ENCODE results near the gene ZNF148.

The ZNF148 gene

GRCh38 chr3:125267460-125267859 is 107.7 kb downstream of the ZNF148 start:
- DNase-seq: no peak

DNA sequence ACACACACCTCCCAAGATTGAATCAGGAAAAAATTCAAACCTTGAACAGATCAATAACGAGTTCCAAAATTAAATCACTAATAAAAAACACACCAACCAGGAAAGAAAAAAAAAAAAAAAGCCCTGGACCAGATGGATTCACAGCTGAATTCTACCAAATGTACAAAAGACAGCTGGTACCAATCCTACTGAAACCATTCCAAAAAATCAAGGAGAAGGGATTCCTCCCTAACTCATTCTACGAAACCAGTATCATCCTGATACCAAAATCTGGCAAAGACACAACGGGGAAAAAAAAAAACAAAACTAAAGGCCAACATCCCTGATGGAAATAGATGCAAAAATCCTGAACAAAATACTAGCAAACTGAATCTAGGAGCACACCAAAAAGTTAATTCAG is 108.2 kb downstream of the ZNF148 start:
- DNase-seq: no peak

DNA sequence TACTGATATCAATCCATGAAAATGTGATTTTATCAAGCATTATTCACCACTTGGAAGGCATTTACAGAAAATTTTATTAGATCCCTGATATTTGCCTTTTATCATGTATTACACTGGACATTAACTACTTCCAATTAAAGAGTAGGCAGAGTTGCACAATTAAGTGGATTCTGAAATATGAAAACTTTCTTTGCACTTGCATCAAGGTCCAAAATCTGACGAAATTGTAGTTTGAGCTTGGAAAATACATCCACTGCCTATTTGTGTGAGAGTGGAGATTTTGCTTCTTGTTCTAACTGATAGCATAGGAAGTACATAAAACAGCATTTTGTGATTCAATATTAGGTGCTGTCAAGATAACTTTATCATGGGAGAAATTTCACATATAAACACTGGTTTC is 113.0 kb downstream of the ZNF148 start:
- DNase-seq: no peak

DNA sequence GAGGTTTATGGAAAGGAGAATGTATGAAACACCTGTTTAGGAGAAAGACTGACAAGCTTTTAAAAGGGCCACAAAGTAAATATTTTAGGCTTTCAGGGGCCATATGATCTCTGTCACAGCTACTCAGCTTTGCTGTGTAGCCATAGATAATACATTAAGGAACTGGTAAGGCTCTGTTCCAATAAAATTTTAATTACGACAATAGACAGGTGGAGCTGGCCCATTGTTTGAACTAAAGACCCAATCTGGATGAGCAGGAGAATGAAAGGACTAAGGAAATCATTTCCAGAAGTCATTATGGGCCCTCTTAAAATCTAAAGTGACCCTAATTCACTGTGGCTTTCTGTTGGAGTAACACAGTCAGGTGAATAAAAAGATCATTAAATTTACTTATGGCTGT is 114.1 kb downstream of the ZNF148 start:
- no peak for DNase-seq

GRCh38 chr3:125260158-125260557 is 115.0 kb downstream of the ZNF148 start:
- no peak for DNase-seq

DNA sequence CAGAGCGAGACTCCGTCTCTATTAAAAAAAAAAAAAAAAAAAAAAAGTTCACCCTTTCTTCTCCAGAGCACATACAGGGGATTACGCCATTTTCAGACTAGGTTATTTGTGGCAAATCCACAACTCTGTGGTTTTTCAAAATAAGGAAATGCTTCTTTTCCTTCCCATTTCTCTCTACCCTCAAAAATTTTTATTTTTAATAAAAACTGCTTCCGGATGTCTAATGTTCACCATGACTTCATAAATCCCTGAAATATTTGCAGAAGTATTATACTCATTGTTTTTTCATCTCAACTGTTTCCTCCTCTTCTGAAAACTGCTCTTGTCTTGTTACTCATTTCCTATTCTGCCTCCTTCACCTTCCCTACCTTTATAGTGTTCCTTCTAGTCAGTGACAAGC is 117.6 kb downstream of the ZNF148 start:
- no peak for DNase-seq

- no peak for DNase-seq
Measured at GRCh38 chr3:125256675-125257074, 118.5 kb downstream of the ZNF148 start.

DNA sequence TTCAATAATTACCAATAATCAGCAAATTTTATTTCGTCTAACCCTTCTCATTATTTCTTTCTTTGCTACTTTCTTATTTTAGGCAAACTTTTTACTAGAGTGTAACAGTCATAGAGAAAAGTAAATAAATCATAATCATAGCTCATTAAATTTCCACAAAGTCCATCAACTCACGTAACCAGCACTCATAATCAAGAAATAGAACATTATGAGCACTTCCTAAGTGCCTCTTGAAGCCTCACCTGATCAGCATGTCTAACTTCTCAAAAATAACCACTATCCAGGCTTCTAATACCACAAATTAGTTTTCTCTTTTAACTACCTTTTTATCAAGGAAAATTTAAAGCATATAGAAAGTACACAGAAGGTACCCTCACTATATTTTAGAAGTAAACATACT is 124.2 kb downstream of the ZNF148 start:
- DNase-seq: no peak

- no peak for DNase-seq
Measured at GRCh38 chr3:125246237-125246636, 128.9 kb downstream of the ZNF148 start.

DNA sequence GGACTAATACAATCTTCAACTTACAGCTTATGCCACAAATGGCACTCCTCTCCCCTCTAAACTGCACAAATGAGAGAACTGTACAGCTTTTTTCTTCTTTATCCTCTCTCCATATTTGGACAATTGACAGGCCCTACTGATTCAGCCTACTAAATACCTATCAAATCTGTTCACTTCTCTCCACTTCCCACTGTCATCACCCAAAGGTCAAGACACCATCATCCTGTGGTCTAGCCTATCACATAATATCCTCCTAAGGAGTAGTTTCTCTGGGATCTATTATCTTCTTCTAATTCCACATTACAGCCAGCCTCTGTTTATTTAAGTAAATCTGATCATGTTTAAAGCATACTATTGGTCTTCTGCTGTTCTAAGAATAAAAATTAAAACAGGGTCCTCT is 129.6 kb downstream of the ZNF148 start:
- DNase-seq: no peak

DNA sequence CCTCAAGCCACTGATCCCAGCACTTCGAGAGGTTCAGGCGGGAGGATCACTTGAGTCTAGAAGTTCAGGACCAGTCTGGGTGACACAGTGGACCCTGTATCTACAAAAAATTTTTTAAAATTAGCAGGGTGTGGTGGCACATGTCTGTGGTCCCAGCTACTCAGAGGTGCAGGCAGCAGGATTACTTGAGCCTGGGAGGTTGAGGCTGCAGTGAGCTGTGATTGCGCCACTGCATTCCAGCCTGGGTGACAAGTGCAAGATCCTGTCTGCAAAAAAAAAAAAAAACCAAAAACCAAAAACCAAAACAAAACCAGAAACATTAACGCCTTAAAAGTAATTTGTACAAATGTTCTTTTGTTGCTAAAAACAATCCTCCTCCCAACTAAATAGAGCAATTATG is 134.6 kb downstream of the ZNF148 start:
- no peak for DNase-seq

DNA sequence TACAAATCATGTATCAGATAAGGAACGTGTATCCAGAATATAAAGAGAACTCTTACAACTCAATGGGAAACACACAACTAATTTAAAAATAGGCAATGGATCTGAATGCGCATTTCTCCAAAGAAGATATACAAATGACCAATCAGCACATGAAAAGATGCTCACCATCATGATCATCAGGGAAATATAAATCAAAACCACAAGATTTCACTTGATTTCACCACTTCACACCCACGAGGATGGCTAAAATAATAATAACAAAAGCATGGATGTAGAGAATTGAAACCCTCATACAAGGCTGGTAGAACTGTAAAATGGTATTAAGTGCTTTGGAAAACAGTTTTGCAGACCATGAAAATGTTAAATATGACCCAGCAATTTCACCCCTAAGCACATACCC is 135.9 kb downstream of the ZNF148 start:
- DNase-seq: no peak

DNA sequence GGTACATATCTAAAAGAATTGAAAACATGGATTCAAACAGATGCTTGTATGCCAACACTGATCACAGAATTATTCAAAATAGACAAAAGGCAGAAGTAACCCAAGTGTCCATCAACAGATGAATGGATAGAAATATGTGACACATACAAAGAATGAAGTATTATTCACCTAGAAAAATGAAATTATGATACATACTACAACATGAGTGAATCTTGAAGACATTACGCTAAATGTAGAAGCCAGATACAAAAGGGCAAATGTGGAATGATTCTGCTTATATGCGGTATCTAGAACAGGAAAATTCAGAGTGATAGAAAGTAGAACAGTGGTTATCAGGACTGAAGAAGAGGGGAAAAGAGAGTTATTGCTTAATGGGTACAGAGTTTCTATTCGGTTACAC is 136.4 kb downstream of the ZNF148 start:
- no peak for DNase-seq

DNA sequence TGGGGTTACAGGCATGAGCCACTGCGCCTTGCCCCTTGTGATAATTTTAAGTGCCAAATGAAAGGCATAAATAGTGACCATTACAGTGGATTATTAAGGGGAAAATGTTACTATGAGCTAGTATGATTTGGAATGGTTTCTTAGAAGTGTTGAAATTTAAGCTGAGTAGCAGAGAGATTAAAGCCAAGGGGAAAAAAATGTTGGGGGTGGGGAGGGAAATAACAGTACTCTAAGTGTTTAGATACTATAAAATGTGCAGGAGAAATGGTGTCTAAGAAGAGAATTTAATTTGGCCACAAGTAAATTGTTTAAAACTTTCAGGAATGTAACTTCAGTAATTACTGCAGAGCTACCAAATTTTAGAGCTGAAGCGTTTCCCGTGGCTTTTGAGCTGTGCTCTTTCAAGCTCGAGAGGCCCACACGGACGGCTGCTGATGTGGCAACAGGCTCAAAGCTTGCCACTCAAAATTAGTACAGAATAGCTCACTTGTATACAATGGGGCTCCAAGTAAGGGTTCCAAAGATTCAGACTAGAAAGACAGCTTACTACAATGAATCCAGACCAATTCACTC is 138.7 kb downstream of the ZNF148 start:
- DNase-seq: no peak

- DNase-seq: no peak
Measured at GRCh38 chr3:125234831-125235230, 140.3 kb downstream of the ZNF148 start.

GRCh38 chr3:125232401-125232800 is 142.7 kb downstream of the ZNF148 start:
- DNase-seq: no peak

DNA sequence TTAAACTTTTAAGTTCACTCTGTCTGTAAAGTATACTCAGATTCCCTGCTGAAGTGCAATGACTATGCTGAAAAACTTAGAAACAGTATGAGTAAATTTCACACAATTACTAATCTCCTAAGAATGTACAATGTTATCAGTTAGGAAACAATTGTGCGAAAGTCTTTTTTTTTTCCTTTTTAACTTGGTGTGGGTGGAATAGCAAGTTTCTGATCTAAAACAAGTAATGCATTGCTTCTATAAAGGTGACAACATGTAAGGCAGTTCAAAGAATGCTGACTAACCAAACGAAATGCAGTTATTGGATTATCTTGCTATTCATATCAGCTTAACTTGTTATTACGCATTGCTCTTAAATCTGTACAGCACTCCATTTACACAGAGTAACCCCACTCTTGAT is 143.2 kb downstream of the ZNF148 start:
- no peak for DNase-seq

GRCh38 chr3:125229707-125230106 is 145.4 kb downstream of the ZNF148 start:
- no peak for DNase-seq

GRCh38 chr3:125229168-125229567 is 146.0 kb downstream of the ZNF148 start:
- DNase-seq: no peak

GRCh38 chr3:125221831-125222230 is 153.3 kb downstream of the ZNF148 start:
- DNase-seq: no peak

DNA sequence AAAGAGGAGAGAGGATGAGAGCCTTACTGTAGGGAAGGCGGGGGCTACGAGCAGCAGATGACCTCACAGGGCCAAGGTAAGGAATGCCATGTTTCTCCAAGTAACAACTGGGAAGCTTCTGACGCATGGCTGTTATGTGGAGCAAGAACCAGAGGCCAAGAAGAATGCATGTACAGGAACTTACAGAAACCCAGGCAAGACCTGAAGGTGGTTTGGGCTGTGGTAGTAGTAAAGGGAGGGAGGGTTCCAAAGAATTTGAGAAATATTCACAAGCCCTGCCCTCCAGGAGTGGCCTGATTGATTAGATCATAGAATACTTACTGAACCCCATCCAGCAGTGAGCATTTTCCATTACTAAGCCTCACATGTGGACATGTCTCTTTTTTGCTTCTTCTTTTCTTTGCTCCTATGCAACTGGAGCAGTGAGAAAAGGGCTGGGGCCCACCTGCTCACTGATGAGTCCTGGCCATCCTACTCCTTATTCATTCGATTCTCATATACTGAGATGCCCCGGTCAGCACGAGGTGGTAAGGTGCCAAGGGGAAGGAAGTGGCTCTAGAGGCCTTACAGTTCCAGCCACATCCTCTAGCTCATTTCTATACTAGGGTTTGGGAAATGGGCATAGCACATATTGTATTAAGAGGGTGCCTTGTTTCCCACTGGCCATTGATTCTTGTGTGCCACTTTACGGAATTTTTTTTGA is 154.2 kb downstream of the ZNF148 start:
- DNase-seq: no peak

DNA sequence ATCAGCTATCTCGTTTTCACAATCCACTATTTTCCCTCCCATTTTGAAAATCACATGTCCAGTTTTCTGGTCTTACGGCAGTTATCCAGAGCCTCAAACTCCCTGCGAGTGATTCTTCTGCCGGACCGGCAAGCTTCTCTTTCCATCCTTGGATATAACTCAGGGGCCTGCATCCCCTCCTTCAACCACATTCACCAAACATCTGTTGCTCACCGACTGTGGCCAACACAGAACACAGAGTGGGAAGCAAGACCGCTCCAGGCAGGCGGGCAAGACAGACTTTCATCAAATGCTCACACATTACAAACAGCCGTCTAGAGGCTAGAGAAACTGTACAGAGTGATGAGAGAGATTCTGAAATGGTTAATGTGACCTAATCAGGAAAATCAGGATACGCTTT is 154.9 kb downstream of the ZNF148 start:
- no peak for DNase-seq

- DNase-seq: no peak
Measured at GRCh38 chr3:125219261-125219701, 155.8 kb downstream of the ZNF148 start.

DNA sequence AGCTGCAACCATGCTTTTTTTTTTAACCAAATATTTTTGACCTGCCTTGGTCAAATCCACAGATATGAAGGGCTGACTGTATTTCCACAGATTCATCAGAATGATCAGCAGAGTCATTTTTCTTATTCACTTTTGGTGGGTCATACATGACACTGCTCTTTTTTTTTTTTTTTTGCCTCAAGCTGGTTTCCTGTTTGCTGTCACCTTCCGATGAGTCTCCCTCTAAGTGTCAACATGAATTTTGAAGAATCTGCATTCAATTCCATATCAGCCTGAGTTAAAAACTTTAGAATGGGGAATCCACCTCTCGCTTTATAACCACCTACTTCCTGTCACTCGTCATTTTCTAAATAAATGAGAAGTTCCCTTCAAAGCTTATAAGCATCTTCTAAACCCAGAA is 160.4 kb downstream of the ZNF148 start:
- DNase-seq: no peak

GRCh38 chr3:125213946-125214542 is 161.1 kb downstream of the ZNF148 start:
- DNase-seq: no peak

Measured in SHP77 (cell line).